Stimulated activated CD8-positive, alpha-beta memory T cell treated with anti-CD3 and anti-CD28 coated beads, Interleukin-4, amount 100 ng/mL, for 4 hours (primary cell): ENCODE data around the gene ZNF474.
"Not testable (repeated sequence)": the region's sequence is repeated elsewhere in the genome, so short reads cannot be mapped to it uniquely, and the experiment has no call there.

Experiments
- DNase-seq, 2 donors: peaks; one replicate each; pipeline ENCODE4 v3.0.0-alpha.2; 2020; ENCODE audit warnings: low read depth in 2 of 2, low spot score in 1 of 2

Gene ZNF474

DNA sequence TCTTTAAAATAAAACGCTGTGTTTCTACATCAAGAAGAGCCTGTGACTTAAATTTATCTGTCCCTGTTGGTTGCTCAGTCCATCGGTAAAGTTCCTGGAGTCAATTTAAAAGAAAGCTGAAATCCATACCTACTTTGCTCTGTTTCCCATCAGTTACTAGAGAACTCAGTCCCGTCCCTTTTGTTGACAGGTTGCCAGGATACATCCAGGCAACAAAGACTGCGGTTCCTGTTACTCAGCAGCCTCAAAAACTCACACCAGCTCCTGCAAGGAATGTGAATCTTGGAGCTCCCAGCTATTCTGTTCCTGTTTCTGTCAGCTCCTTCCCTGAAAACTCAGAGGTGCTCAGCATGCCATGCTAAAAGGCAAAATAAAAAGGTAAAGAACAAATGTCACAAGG is at the start of gene ZNF474:
Gene ZNF474, plus strand, starts transcription at position 241 of the 400 bp plus-strand sequence. CDS start 22,445 bp downstream, outside the sequence.
- DNase-seq = no peak

DNA sequence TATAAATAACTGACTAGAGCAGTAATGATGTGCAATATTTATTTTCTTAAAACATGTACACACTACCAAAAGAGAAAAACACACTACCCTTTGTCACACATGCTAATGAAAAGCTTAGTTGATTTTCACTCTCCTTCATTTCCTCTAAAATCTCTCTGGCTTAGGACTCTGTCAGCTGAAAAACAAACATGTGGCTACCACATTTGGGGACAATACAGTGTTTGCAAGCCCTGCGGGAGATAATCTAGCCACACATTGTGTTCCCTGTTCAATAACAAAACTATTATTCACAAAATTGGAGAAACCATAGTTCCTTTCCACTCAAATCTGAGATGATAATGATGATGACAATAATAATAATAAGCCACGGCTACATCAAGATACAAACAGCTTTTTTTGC is 47.8 kb upstream of the ZNF474 start:
- no peak for DNase-seq

DNA sequence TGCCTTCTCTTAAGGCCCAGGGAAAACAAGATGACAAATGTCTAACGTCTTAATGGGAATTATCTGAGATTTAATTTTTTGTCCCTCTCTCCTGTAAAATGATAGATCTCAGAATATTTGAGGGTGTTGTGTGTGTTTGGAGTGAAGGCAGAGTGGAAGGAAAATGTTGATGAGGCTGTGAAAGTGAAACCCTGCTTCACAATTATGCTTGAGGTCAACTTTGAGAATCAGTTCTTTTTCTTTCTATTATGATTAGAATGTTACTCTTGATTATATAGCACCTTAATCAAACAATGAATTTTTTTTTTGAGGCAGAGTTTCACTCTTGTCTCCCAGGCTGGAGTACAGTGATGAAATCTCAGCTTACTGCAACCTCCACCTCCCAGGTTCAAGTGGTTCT is 45.8 kb upstream of the ZNF474 start:
- no peak for DNase-seq

DNA sequence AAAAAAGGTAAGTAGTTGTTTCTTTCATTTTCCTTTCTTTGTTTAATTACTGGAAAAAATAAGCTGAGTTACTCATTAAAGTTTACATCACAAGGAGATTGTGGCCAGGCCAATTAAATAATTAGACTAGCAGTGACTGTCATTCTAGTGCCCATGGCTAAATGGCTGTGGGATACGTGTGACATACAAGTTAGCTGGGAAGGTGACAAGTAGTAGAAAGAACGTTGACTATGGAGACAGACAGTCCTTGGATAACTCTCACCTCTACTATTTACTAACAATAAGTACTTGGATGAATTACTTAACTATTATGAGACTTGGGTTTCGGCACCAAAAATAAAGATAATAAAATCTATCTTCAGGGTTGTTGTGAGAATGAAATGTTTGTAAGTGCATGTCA is 44.3 kb upstream of the ZNF474 start:
- DNase-seq = no peak

DNA sequence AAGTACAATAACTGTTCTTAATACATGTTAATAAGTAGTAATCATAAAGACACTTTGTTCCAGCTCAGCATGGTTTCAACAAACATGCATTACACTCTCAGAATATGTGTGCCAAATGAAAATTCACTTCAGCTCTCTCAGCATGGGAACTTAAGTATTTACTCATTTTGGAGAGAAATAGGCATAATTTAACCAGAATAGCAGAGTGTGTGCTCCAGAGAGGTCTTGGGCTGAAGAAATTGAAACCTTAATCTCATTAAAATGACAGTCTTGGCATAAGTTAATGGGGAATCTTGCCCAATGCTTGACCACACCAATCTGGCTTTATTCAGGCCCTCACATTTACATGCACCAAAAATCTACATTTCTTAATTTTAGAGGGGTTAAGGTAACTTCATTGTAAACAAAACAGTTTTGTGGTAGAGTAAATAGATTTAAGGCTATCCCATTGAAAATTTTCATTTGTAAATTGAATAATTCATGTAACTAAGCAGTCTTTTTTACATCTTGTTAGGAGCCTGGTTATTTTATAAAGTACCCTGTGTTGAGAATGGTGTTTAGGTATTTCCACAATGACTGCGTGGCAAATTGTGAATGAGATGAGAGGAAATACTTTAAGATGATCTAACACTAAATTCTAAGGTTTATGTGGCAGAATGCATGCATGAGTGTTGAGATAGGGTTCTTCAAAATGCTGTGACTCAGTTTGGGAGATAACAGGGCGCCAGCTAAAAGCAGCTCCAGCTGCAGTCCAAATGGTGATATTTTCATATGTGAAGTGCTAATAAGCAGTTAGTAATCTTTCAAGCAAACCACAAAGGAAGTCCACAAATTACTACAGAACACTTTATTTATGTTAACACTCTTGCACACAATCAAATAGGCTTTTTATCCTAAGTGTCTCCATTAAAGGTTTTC is 40.0 kb upstream of the ZNF474 start:
- no peak for DNase-seq

DNA sequence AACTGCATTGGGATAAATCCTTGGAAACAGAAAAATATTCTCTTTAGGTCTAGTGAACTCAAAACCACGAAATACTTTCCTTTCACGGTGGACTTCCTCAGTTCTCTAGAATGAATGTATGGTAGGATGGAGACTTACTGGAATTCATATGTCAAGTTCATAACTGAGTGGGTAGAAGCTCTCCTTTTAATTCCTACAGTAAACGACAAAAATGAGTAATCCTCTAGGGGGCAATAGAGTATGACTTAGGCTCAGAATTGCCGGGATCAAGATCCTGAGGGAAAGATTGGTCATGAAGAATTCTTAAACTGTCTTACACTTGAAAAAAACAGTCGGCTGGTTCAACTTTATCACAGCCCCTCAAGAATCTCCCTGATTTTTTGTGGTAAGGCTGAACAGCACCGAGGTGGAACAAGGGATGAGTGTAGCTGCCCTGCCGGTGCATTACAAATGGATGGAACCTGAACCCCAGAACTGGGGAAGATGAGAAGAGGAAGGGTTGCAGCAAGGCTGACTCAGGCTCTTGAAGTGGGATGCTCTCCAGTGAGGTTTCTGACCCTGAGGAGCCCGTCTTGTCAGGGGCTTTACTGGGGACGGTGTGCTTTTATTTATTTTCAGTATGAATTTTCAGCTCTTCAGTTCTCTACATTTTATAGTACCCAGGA is 37.3 kb upstream of the ZNF474 start:
- no peak for DNase-seq

- no peak for DNase-seq
Observed at GRCh38 chr5:122093415-122094180, 35.7 kb upstream of the ZNF474 start.

- DNase-seq = not testable (repeated sequence)
Observed at GRCh38 chr5:122094251-122094650, 35.1 kb upstream of the ZNF474 start.

DNA sequence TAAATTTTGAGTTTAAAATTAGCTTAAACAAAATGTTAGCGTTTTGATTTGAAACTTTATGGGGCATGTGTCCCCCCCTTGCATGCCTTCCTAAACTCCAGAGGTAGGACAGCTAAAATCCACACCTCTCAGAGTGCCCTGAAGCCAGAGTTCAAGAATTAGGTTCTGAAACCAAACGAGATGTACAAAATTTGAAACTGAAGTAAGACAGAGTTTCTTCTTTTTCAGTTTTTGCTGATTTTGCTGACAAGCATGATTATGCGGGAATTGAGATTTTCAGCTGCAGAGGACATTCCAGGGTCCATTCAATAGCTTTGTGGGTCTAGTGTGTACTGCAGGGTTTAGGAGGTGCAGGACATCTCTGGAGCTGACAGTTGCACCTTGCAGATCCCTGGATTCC is 34.2 kb upstream of the ZNF474 start:
- DNase-seq = no peak

DNA sequence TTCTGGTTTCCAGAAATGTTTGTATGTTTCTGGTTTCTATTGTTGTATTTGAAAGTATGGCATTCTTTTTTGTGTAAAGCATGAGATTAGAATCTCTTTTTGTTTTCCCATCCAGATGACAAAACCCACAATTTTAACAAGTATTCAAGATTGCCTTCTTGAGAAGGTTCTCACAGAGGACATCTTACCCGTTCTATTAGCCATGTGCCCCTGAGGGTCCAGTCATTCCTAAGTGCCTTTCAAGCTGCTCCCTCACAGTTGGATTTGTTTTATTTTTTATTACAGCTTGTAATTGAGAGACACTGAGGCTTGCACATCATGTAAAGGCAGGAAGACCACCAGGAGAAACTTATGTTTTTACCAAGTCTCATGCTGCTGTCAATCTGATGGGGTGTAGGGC is 32.0 kb upstream of the ZNF474 start:
- no peak for DNase-seq

DNA sequence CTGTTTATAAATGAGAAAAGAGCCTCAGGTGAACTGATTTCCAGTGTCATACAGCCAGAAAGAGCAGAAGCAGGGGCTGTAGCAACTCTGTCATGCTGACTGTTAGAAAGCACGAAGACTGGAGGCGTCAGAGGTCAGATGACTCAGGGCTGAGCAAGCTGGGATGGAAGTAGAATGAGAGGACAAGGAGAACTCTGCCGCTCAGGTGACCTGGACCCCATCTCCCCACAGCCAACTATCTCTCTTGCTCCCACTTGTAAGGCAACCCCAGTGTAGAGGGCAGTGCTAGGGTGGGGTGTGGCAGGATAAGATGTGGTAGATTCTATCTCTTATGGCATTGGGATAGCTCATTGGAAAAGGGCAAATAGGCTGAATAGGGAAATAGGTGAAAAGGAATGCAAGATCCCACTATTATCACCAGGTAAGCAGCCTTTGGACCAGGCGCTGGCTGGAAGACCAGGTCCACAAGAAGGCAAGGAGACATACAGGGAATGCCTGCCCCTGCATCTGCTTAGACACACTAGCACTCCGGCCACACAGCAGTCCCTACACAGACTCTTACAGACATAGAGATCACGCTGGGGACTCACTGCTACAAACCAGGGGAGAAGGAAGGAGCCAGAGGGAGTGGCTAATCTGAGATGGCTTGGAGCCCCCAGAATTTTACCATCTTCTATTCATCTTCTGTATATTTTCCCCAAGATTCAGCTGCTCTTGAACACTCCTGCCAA is 30.1 kb upstream of the ZNF474 start:
- DNase-seq = no peak

DNA sequence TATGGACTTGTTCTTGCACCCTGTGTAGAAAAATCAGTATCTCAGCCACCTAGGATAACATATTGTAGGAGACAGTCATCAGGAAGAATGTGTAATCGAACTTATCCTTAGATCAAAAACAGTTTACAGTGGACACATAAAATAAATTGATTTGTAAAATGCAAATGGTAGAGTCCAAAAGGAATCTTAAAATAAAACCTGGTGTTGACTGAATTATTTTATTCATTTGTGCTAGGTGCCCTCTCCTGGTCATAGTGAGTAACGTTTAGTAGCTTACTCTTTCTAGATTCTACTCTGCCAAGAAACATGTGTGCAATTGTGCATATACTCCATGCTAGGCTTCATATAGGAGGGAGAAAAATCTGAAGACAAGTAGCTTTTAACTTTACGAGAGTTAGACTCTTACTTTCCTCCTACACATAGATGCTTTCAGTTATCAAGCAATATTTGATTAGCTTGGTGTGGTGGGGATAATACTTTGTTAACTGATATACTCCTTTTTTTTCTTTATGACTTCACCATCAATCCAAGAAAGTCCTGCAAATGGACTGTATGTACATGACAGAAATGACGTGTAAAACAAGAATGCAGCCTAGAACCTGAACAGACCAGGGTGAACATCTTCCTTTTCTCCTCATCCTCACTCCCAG is 27.6 kb upstream of the ZNF474 start:
- DNase-seq = no peak

DNA sequence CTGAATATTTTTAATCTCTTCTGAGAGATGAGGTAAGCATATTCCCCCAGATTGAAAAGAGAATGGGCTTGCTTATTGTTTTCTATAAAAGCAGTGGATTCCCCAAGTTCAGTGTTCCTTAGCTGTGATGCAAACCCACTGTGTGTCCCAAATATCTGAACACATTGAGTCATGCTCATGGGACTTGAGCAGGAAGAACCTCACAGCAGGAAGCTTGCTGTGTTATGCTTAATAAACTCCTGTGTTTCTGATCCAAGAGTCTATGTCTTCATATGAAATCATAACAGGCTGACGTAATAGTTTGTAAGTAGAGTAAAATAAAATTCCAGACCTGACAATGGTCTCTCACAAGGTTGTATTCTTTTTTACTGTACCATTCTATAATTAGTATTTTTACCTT is 26.5 kb upstream of the ZNF474 start:
- DNase-seq = no peak

- no peak for DNase-seq
Observed at GRCh38 chr5:122105909-122106308, 23.4 kb upstream of the ZNF474 start.

GRCh38 chr5:122107016-122107415 is 22.3 kb upstream of the ZNF474 start:
- no peak for DNase-seq

DNA sequence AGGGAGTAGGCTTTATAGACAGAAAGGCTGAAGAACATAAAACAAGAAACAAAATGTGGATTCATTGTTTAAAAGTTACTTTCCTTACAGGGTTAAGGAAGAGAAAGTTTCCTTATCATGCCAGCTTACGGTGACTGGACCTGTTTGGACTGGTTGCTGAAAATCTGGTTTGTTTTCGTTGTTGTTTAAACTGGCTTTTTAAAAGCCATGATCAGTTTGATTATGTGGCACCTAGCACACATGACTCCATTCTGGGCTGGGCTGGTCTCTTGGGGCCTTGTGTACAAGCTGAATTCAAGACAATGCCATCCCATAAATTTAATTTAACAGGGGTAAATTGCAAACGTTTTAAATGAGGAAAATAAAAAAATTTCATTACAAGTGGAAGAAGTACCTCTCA is 18.4 kb upstream of the ZNF474 start:
- DNase-seq = no peak

GRCh38 chr5:122111460-122111859 is 17.9 kb upstream of the ZNF474 start:
- no peak for DNase-seq

GRCh38 chr5:122112063-122112462 is 17.3 kb upstream of the ZNF474 start:
- no peak for DNase-seq

GRCh38 chr5:122112733-122113558 is 16.4 kb upstream of the ZNF474 start:
- DNase-seq = no peak

DNA sequence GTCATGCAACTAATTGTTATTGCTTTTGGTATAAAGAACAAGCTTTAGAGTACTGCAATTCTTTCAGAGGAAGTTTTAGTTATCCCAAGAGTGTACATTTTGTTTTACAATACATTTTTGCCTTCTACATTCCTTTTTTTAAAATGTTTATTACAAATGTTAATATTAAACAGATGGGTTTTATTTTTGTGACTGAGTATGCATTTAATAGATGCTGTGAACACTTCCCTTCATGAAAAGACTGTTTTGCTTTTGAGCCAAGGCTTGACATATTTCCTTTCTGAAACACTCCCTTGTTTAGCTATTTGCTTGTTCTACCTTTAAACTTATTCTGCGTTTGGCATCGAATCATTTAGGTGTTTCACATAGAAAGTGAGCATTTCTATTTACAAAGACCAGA is 14.8 kb upstream of the ZNF474 start:
- no peak for DNase-seq
